ENCODE data around the gene BRD3. TPM values are rescaled to one million over a fixed set of nuclear protein-coding genes. Genes with fewer than 3 reads are reported as not detected.

Gene BRD3
- polyA plus RNA-seq, 2 of the 4 experiments (the other 2 are of a cell fraction): 9.0 to 15.3 TPM

DNA sequence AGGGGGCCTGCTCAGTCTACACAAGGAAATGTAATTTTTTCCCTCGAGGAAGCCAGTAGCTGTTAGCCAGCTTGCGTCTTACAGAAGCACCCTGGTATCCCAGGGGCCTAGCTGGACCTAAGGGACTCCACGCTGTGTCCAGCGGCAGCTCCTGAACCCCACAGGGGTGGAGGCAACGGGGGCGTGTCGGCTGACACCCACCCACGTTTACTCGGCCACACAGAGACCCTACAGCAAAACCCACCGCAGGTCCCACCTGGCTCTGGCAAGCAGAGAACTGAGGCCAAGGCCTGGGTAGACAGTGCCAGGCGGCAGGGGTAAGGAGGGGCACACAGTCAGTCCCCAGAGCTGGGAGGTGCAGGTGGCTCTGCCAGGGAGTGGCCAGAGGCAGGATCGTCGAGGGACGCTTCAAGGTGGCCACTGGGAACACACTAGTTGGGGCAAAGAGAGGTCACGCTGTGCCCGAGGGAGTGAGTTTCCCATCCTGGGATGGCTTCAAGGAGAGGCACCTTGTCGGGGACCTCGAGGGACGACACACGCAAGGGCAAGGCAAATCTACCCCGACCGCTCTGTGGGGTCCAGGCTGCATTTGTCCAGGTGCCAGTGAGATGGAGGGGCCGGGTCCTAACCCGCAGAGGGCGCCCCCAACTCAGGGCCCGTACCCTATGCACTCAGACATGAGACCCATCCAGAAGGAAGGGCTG, 21.8 kb downstream of the BRD3 start:
- Histone ChIP-seq H3K4me2 (no peak overlapping the region), H3K4me3 (no peak overlapping the region), H3K9me3 (no peaks in the 10 kb centered on the region), H3K27ac (no peak overlapping the region), H3K4me1 (no peaks in the 10 kb centered on the region)
- POLR2A ChIA-PET: no interaction called here
- ATAC-seq (no peak), DNase-seq (ENCODE audit: low read depth in 1 of 2, low spot score in 1 of 2) (no peak), FAIRE-seq (no peak)
- CTCF ChIA-PET: interaction anchor here (0.7 to 2.6 kb wide), 5 partner anchors 17 to 264 kb away, joined by 3 to 12 read pairs (median 3); no protein-coding TSS in a partner anchor
- WGBS (ENCODE audit: missing lambda C conversion rate): 84% methylated on average over 20 of the region's 26 CpGs
- TF ChIP-seq BHLHE40 (IDR thresholded peaks at IDR 0.05; ENCODE audit: low read depth, low read length): no peak
- TF ChIP-seq, protein P1, sequence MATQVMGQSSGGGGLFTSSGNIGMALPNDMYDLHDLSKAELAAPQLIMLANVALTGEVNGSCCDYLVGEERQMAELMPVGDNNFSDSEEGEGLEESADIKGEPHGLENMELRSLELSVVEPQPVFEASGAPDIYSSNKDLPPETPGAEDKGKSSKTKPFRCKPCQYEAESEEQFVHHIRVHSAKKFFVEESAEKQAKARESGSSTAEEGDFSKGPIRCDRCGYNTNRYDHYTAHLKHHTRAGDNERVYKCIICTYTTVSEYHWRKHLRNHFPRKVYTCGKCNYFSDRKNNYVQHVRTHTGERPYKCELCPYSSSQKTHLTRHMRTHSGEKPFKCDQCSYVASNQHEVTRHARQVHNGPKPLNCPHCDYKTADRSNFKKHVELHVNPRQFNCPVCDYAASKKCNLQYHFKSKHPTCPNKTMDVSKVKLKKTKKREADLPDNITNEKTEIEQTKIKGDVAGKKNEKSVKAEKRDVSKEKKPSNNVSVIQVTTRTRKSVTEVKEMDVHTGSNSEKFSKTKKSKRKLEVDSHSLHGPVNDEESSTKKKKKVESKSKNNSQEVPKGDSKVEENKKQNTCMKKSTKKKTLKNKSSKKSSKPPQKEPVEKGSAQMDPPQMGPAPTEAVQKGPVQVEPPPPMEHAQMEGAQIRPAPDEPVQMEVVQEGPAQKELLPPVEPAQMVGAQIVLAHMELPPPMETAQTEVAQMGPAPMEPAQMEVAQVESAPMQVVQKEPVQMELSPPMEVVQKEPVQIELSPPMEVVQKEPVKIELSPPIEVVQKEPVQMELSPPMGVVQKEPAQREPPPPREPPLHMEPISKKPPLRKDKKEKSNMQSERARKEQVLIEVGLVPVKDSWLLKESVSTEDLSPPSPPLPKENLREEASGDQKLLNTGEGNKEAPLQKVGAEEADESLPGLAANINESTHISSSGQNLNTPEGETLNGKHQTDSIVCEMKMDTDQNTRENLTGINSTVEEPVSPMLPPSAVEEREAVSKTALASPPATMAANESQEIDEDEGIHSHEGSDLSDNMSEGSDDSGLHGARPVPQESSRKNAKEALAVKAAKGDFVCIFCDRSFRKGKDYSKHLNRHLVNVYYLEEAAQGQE (IDR thresholded peaks at IDR 0.05): no peak
- TF ChIP-seq NFE2L2 (conservative IDR thresholded peaks at IDR 0.05; ENCODE audit: low read length): no peak
- TF ChIP-seq TFCP2L1 (CRISPR knock-in tag; IDR thresholded peaks at IDR 0.05): no peak
- TF ChIP-seq, protein P2, sequence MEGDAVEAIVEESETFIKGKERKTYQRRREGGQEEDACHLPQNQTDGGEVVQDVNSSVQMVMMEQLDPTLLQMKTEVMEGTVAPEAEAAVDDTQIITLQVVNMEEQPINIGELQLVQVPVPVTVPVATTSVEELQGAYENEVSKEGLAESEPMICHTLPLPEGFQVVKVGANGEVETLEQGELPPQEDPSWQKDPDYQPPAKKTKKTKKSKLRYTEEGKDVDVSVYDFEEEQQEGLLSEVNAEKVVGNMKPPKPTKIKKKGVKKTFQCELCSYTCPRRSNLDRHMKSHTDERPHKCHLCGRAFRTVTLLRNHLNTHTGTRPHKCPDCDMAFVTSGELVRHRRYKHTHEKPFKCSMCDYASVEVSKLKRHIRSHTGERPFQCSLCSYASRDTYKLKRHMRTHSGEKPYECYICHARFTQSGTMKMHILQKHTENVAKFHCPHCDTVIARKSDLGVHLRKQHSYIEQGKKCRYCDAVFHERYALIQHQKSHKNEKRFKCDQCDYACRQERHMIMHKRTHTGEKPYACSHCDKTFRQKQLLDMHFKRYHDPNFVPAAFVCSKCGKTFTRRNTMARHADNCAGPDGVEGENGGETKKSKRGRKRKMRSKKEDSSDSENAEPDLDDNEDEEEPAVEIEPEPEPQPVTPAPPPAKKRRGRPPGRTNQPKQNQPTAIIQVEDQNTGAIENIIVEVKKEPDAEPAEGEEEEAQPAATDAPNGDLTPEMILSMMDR (IDR thresholded peaks at IDR 0.05): no peak
- TF ChIP-seq RNF2 (IDR thresholded peaks at IDR 0.05; ENCODE audit: borderline replicate concordance, low read depth): no peak
- no peak for TF ChIP-seq JUNB (IDR thresholded peaks at IDR 0.05)
- TF ChIP-seq POLR2AphosphoS2 (conservative IDR thresholded peaks at IDR 0.05; ENCODE audit: low read length): no peak
- TF ChIP-seq CBX8 (IDR thresholded peaks at IDR 0.05): no peak
- no peak for TF ChIP-seq TP53 (CRISPR knock-in tag; IDR thresholded peaks at IDR 0.05)
- TF ChIP-seq SMC3 (IDR thresholded peaks at IDR 0.05): no peak
- TF ChIP-seq KDM5A (IDR thresholded peaks at IDR 0.05): no peak
- no peak for TF ChIP-seq HOXA7 (CRISPR knock-in tag; IDR thresholded peaks at IDR 0.05)
- TF ChIP-seq CHD2 (IDR thresholded peaks at IDR 0.05; ENCODE audit: low read length, partially characterized antibody): no peak
- TF ChIP-seq HOXB5 (CRISPR knock-in tag; IDR thresholded peaks at IDR 0.05): no peak

- no peak overlapping the region for H3K4me2 ChIP-seq
- no peak overlapping the region for H3K27ac ChIP-seq
- no peaks in the 10 kb centered on the region for H3K4me1 ChIP-seq
- no peaks in the 10 kb centered on the region for H3K9me3 ChIP-seq
- 83% methylated on average over 12 of the region's 12 CpGs for WGBS (ENCODE audit: missing lambda C conversion rate)
- POLR2A ChIA-PET: no interaction called here
- CTCF ChIA-PET: interaction anchor here (1.1 to 2.6 kb wide), 3 partner anchors 11 to 50 kb away, joined by 3 to 12 read pairs (median 4); no protein-coding TSS in a partner anchor
- no peak overlapping the region for H3K4me3 ChIP-seq
- DNase-seq (ENCODE audit: low read depth in 1 of 2, low spot score in 1 of 2): no peak
- TF ChIP-seq TFCP2L1 (CRISPR knock-in tag; IDR thresholded peaks at IDR 0.05) (no peak), SMC3 (IDR thresholded peaks at IDR 0.05) (no peak), CHD4 (IDR thresholded peaks at IDR 0.05; ENCODE audit: borderline replicate concordance) (no peak), JUNB (IDR thresholded peaks at IDR 0.05) (no peak), PHF8 (IDR thresholded peaks at IDR 0.05; ENCODE audit: borderline replicate concordance, low read depth) (no peak)
- TF ChIP-seq, protein P3, sequence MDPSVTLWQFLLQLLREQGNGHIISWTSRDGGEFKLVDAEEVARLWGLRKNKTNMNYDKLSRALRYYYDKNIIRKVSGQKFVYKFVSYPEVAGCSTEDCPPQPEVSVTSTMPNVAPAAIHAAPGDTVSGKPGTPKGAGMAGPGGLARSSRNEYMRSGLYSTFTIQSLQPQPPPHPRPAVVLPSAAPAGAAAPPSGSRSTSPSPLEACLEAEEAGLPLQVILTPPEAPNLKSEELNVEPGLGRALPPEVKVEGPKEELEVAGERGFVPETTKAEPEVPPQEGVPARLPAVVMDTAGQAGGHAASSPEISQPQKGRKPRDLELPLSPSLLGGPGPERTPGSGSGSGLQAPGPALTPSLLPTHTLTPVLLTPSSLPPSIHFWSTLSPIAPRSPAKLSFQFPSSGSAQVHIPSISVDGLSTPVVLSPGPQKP (IDR thresholded peaks at IDR 0.05; ENCODE audit: low read depth, low read length): no peak
- ATAC-seq: no peak
- FAIRE-seq: no peak
Measured at GRCh38 chr9:134044944-134045343, 22.9 kb downstream of the BRD3 start.

Measured in A549 (cell line).